IMR-90 (cell line): ENCODE data around the gene RNU1-4. TPM values are rescaled to one million over a fixed set of nuclear protein-coding genes. Genes with fewer than 3 reads are reported as not detected.
"Not testable (repeated sequence)": the region's sequence is repeated elsewhere in the genome, so short reads cannot be mapped to it uniquely, and the experiment has no call there.

Experiments
- ATAC-seq: fragments of 200-7000 bp; cut with Tn5 transposase; 2 replicates; pipeline ENCODE4 v1.9.1; 2020; ENCODE audit warnings: low read depth, mild to moderate bottlenecking, moderate library complexity
- BruUV-seq: library from RNA; stranded (reverse); fragments of 400-500 nt; replicated peaks from 2 replicates; lab custom pipeline; 2021; lab: Mats Ljungman, UMichigan
- CTCF ChIA-PET: fragments of 300-600 bp; formaldehyde crosslinking; extraction: SDS; loops from one replicate; lab custom pipeline; 2021; ENCODE audit warnings: antibody characterized with exemption; lab: Yijun Ruan, JAX
- POLR2A ChIA-PET: fragments of 300-600 bp; sonication (Branson Sonifier 250); formaldehyde crosslinking; loops from one replicate; lab custom pipeline; 2022; ENCODE audit warnings: antibody characterized with exemption; ENCODE audit not compliant: unreplicated experiment; lab: Charles Lee
- DNase-seq: peaks from one replicate; pipeline ENCODE4 v3.0.0; 2013
- H2AFZ ChIP-seq: replicated peaks from 2 replicates; pipeline ENCODE3; 2013; ENCODE audit warnings: low read length, mild to moderate bottlenecking; ENCODE audit not compliant: poor library complexity
- H2AK5ac ChIP-seq: 2 replicates; pipeline ENCODE4 v1.6.1; 2013; ENCODE audit warnings: low read depth, low read length, inconsistent platforms
- H2AK9ac ChIP-seq: replicated peaks from 2 replicates; pipeline ENCODE3; 2013; ENCODE audit warnings: mild to moderate bottlenecking, low read depth, low read length, moderate library complexity; ENCODE audit not compliant: poor library complexity
- H2BK120ac ChIP-seq: 2 replicates; pipeline ENCODE4 v1.6.1; 2013; ENCODE audit warnings: low read depth, low read length, inconsistent platforms
- H2BK15ac ChIP-seq: 3 replicates; pipeline ENCODE4 v1.6.1; 2013; ENCODE audit warnings: low read depth, low read length, inconsistent platforms
- H2BK20ac ChIP-seq: 2 replicates; pipeline ENCODE4 v1.6.1; 2013; ENCODE audit warnings: low read depth, mild to moderate bottlenecking, inconsistent platforms, low read length, moderate library complexity
- H2BK5ac ChIP-seq: 2 replicates; pipeline ENCODE4 v1.6.1; 2013; ENCODE audit warnings: mild to moderate bottlenecking, low read depth, low read length, inconsistent platforms; ENCODE audit not compliant: poor library complexity, severe bottlenecking
- H3K14ac ChIP-seq: replicated peaks from 2 replicates; pipeline ENCODE4 v1.6.1; 2013; ENCODE audit warnings: low read depth, low read length, inconsistent platforms
- H3K18ac ChIP-seq: 2 replicates; pipeline ENCODE4 v1.6.1; 2013; ENCODE audit warnings: low read depth, low read length, control low read depth
- H3K23ac ChIP-seq: 2 replicates; pipeline ENCODE4 v1.6.1; 2013; ENCODE audit warnings: low read depth, low read length, inconsistent platforms
- H3K27ac ChIP-seq: 2 replicates; pipeline ENCODE4 v1.5.1; 2013; ENCODE audit warnings: mild to moderate bottlenecking, control low read depth, low read length; ENCODE audit not compliant: insufficient read depth
- H3K27me3 ChIP-seq: 2 replicates; pipeline ENCODE4 v1.6.1; 2013; ENCODE audit warnings: low read length; ENCODE audit not compliant: control insufficient read depth, insufficient read depth
- H3K36me3 ChIP-seq: 2 replicates; pipeline ENCODE4 v1.6.1; 2013; ENCODE audit warnings: low read length, mixed read lengths; ENCODE audit not compliant: control insufficient read depth, insufficient read depth
- H3K4ac ChIP-seq: 2 replicates; pipeline ENCODE4 v1.6.1; 2013; ENCODE audit warnings: low read depth, low read length, inconsistent platforms
- H3K4me1 ChIP-seq: 2 replicates; pipeline ENCODE4 v1.6.1; 2013; ENCODE audit warnings: low read length, mixed read lengths; ENCODE audit not compliant: control insufficient read depth, insufficient read depth
- H3K4me2 ChIP-seq: 2 replicates; pipeline ENCODE4 v1.6.1; 2013; ENCODE audit warnings: low read depth, mild to moderate bottlenecking, control low read depth, low read length, moderate library complexity
- H3K4me3 ChIP-seq: 2 replicates; pipeline ENCODE4 v1.5.1; 2013; ENCODE audit warnings: low read depth, mild to moderate bottlenecking, control low read depth, low read length, moderate library complexity; ENCODE audit not compliant: insufficient read depth
- H3K56ac ChIP-seq: 2 replicates; pipeline ENCODE4 v1.6.1; 2013; ENCODE audit warnings: low read length, inconsistent platforms; ENCODE audit not compliant: insufficient read depth; ENCODE audit errors: extremely low read depth
- H3K79me1 ChIP-seq, 2 experiments: 2 replicates each; pipeline ENCODE4 v1.6.1; 2013; ENCODE audit warnings: low read length in 2 of 2, inconsistent platforms in 1 of 2, low read depth in 1 of 2
- H3K9ac ChIP-seq: 2 replicates; pipeline ENCODE4 v1.6.1; 2013; ENCODE audit warnings: low read depth, low read length, control low read depth
- H3K9me1 ChIP-seq: 2 replicates; pipeline ENCODE4 v1.6.1; 2013; ENCODE audit warnings: low read length, inconsistent platforms; ENCODE audit not compliant: insufficient read depth
- H3K9me3 ChIP-seq: 2 replicates; pipeline ENCODE4 v1.6.1; 2013; ENCODE audit warnings: low read length; ENCODE audit not compliant: control insufficient read depth, insufficient read depth
- H4K20me1 ChIP-seq: 2 replicates; pipeline ENCODE4 v1.6.1; 2013; ENCODE audit warnings: low read length, inconsistent platforms; ENCODE audit not compliant: insufficient read depth
- H4K5ac ChIP-seq: 2 replicates; pipeline ENCODE4 v1.6.1; 2013; ENCODE audit warnings: mild to moderate bottlenecking, low read depth, low read length, control low read depth
- H4K8ac ChIP-seq, 2 experiments: 2 replicates each; pipeline ENCODE4 v1.6.1; 2013; ENCODE audit warnings: low read depth in 2 of 2, low read length in 2 of 2, control low read depth in 1 of 2, inconsistent platforms in 1 of 2
- H4K91ac ChIP-seq: 2 replicates; pipeline ENCODE4 v1.6.1; 2013; ENCODE audit warnings: low read depth, low read length, inconsistent platforms; ENCODE audit not compliant: insufficient read depth
- WGBS, 2 experiments: methylation state at CpG; one replicate each; pipeline versions ENCODE4 v1.1.5 to v1.1.7; 2013; ENCODE audit warnings: missing lambda C conversion rate in 2 of 2; ENCODE audit not compliant: insufficient read length in 1 of 2; ENCODE audit errors: extremely low coverage in 2 of 2; 5-methylcytosine and 5-hydroxymethylcytosine counted together
- dilution Hi-C: fragments of 300-500 bp; cut with HindIII; formaldehyde crosslinking; loops from one replicate; pipeline ENCODE4 v1.14.3; 2018; ENCODE audit warnings: low sequenced_read_pairs; ENCODE audit not compliant: unreplicated experiment
- in situ Hi-C: fragments of 300-500 bp; cut with MboI; formaldehyde crosslinking; loops from 3 replicates; pipeline ENCODE4 v1.14.3; 2019; ENCODE audit warnings: low sequenced_read_pairs, inconsistent platforms, mixed read lengths
- intact Hi-C: fragments of 100-400 bp; cut with micrococcal nuclease; formaldehyde crosslinking; loops from 2 replicates; pipeline ENCODE4 v1.10.0; 2022
- polyA plus RNA-seq, 3 experiments: library from polyadenylated mRNA; depleted of rRNA; stranded (reverse); fragments of >200 nt; gene quantifications; 2 replicates each; pipeline ENCODE4 v1.2.3, GENCODE V29; 2012; ENCODE audit warnings: low replicate concordance in 1 of 3
- total RNA-seq: library from RNA; depleted of rRNA; stranded (reverse); fragments of >200 nt; gene quantifications from 2 replicates; pipeline ENCODE4 v1.2.3, GENCODE V29; 2012

RNU1-4 gene
- total and polyA plus RNA-seq, 2 of the 4 experiments (the other 2 are of a cell fraction): under 0.01 TPM; not detected in 1

DNA sequence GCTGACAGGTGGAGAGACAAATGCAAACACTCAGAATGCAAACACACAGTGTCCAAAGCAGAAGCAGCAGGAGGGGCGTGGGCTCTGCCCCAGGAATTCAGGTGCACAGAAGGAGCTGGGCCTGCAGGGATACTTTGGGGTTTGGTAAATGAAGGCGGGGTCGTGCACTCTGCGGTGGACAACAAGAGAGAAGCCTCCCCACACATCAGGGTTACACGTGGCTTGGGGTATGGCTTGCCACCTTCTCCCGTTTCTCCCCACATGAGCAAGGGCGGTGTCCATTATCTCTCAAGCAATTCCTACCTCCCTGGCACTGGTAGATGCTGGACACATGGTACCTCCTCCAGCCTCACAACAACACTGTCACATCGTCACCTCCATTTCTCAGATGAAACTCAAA, 35.0 kb downstream of the RNU1-4 start:
- intact Hi-C loops, H3K4ac ChIP-seq, H2BK5ac ChIP-seq, in situ Hi-C loops, DNase-seq, BruUV-seq, H3K9ac ChIP-seq, H3K9me1 ChIP-seq, H2BK120ac ChIP-seq, H3K27me3 ChIP-seq, H2AFZ ChIP-seq, H4K8ac ChIP-seq, H3K27ac ChIP-seq, H2AK9ac ChIP-seq, POLR2A ChIA-PET, H3K23ac ChIP-seq, H3K56ac ChIP-seq, H3K4me3 ChIP-seq, H4K91ac ChIP-seq, H2AK5ac ChIP-seq, H3K4me2 ChIP-seq, H3K4me1 ChIP-seq, ATAC-seq, H3K79me1 ChIP-seq, H4K20me1 ChIP-seq, H3K9me3 ChIP-seq, H3K36me3 ChIP-seq, H2BK15ac ChIP-seq, H3K18ac ChIP-seq, H4K5ac ChIP-seq, CTCF ChIA-PET, dilution Hi-C loops, H2BK20ac ChIP-seq, H3K14ac ChIP-seq: not testable (repeated sequence)
- no CpG with 5 or more reads among the region's 8 CpGs for WGBS, 2 experiments

DNA sequence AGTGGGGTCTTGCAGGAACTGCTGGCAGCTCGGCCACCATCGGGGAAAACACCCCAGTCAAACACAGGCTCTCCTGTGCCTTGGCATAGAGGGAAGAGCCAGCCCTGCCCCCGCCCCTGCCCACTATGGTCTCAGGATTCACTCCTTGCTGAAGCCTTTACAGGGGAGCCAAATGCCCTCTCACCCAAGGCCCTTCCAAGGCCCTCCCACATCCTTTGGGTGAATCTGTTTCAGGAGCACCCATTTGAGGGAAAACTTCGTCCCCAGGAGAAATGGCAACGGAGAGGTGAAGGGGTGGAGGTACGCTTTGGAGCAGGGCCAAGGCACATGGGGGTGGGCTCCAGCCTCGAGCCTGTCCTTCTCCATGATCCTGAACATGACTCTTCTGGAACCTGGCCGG, 35.9 kb downstream of the RNU1-4 start:
- POLR2A ChIA-PET, dilution Hi-C loops, H3K23ac ChIP-seq, H3K14ac ChIP-seq, CTCF ChIA-PET, H2BK5ac ChIP-seq, ATAC-seq, H3K4ac ChIP-seq, H3K27me3 ChIP-seq, H3K9me3 ChIP-seq, H4K20me1 ChIP-seq, H2BK15ac ChIP-seq, H3K27ac ChIP-seq, H3K18ac ChIP-seq, H4K91ac ChIP-seq, H3K4me2 ChIP-seq, H2AK9ac ChIP-seq, BruUV-seq, H4K8ac ChIP-seq, H2BK20ac ChIP-seq, H3K56ac ChIP-seq, H3K9ac ChIP-seq, DNase-seq, H3K79me1 ChIP-seq, intact Hi-C loops, H3K4me1 ChIP-seq, H2AFZ ChIP-seq, H2BK120ac ChIP-seq, H3K36me3 ChIP-seq, H4K5ac ChIP-seq, in situ Hi-C loops, H3K9me1 ChIP-seq, H2AK5ac ChIP-seq, H3K4me3 ChIP-seq: not testable (repeated sequence)
- no CpG with 5 or more reads among the region's 8 CpGs for WGBS, 2 experiments
